Right lobe of liver (tissue), 6 donors: Measurements from ENCODE around the gene KLRC4. TPM values are rescaled to one million over a fixed set of nuclear protein-coding genes. Genes with fewer than 3 reads are reported as not detected.
A peak's percentile ranks its signal among the peaks of the same experiment; 100 is the strongest.
"Not testable (repeated sequence)": the region's sequence is repeated elsewhere in the genome, so short reads cannot be mapped to it uniquely, and the experiment has no call there.

ENCODE experiments used
- ATAC-seq, 4 donors: fragments of 200-7000 bp; cut with Tn5 transposase; one replicate each; pipeline ENCODE4 v1.9.1; 2020; ENCODE audit warnings: mild to moderate bottlenecking in 4 of 4, moderate library complexity in 4 of 4
- DNase-seq, 3 donors: peaks; one replicate each; pipeline ENCODE4 v3.0.0-alpha.2; 2020
- H3K27ac ChIP-seq, 3 donors: fragments of 200-600 bp; one replicate each; pipeline ENCODE4 v1.8.0; 2022
- H3K27me3 ChIP-seq, 2 donors: fragments of 200-600 bp; one replicate each; pipeline ENCODE4 v1.8.0; 2022
- H3K36me3 ChIP-seq, 4 donors: fragments of 200-600 bp; sonication (generic) in 1 of 4; one replicate each; pipeline versions ENCODE4 v1.5.1 to v1.8.0; 2017 to 2022; ENCODE audit warnings: control low read depth in 1 of 4
- H3K4me1 ChIP-seq, 4 donors: fragments of 200-600 bp; sonication (generic) in 1 of 4; one replicate each; pipeline versions ENCODE4 v1.5.1 to v1.8.0; 2017 to 2022; ENCODE audit warnings: control low read depth in 1 of 4
- H3K4me3 ChIP-seq, 3 donors: fragments of 200-600 bp; one replicate each; pipeline ENCODE4 v1.8.0; 2022
- H3K9me3 ChIP-seq, 4 donors: fragments of 200-600 bp; sonication (generic) in 1 of 4; one replicate each; pipeline versions ENCODE4 v1.5.1 to v1.8.0; 2017 to 2022; ENCODE audit warnings: control low read depth in 1 of 4
- CTCF ChIP-seq, 4 donors: fragments of 200-600 bp in 3 of 4; fragments of 450-650 bp in 1 of 4; IDR thresholded peaks; one replicate each; pipeline versions ENCODE4 v1.5.1 to v1.8.0; 2016 to 2022; ENCODE audit warnings: antibody characterized with exemption in 4 of 4, mild to moderate bottlenecking in 2 of 4
- POLR2A ChIP-seq: fragments of 450-650 bp; IDR thresholded peaks from one replicate; pipeline ENCODE4 v1.6.1; 2017; ENCODE audit warnings: antibody characterized with exemption, mild to moderate bottlenecking
- WGBS: methylation state at CpG from one replicate; pipeline ENCODE4 v1.1.6; 2018; ENCODE audit warnings: low coverage, low lambda C conversion rate; ENCODE audit not compliant: insufficient coverage; ENCODE audit errors: missing lambda C conversion rate; 5-methylcytosine and 5-hydroxymethylcytosine counted together
- intact Hi-C, 2 donors: fragments of 100-400 bp; cut with DNase I; formaldehyde crosslinking; loops; one replicate each; pipeline versions ENCODE4 v1.11.2 to v1.14.1; 2022
- total RNA-seq, 6 experiments: library from RNA; depleted of rRNA in 2 of 6; stranded (reverse); fragments of >200 nt in 2 of 6; fragmentation: NEBNext Ultra II Directional in 3 of 6; extraction: Animal tissue kit (Norgen Biotek cat#: 25700) in 3 of 6; gene quantifications; one replicate each; pipeline versions ENCODE4 v1.1.0 to v1.2.4, GENCODE V29; 2016 to 2023
- donor health status: DM: no; HTN: yes; CAD: no.
- donor health status: DM: no; HTN: no; CAD: no.
- donor health status: DM: no; HTN: no; CAD: no.
- donor health status: DM: no; HTN: yes; CAD: no.
- donor health status: DM: no; HTN: yes; CAD: no.

Gene KLRC4
- total RNA-seq, 6 experiments from 2014 or later, result 0.39 TPM; not detected in 5

GRCh38 chr12:10425938-10426337 is 16.4 kb upstream of the KLRC4 start:
- ATAC-seq, H3K4me1 ChIP-seq, intact Hi-C loops, H3K27me3 ChIP-seq, H3K36me3 ChIP-seq, H3K4me3 ChIP-seq, H3K9me3 ChIP-seq, H3K27ac ChIP-seq, DNase-seq: not testable (repeated sequence)
- 74% methylated on average over 6 of the region's 8 CpGs for WGBS

DNA sequence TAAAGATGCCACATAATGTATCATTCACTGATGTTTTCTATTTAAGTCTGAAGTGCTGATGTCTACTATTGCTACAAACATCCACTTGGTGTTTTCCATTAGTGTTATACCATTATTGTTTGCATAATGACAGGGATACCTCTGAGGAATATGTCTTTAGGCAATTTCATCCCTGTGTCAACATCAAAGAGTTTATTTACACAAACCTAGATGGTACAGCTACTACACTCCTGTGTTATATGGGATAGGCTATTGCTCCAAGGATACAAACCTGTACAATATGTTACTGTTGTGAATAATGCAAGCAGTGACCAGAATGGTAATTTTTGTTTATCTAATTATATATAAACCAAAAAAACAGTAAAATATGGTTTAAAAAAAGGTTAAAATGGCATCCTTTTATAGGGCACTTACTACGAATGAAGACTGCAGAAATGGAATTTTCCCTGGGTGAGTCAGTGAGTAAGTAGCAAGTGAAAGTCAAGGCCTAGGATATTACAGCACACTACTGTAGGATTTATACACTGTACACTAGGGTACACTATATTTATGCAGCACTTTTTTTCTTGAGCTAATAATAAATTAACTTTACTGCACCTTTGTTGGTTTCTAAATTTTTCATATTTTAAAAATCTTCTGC is 14.8 kb upstream of the KLRC4 start:
- H3K4me1 ChIP-seq, H3K9me3 ChIP-seq, intact Hi-C loops, H3K27me3 ChIP-seq, H3K27ac ChIP-seq, H3K4me3 ChIP-seq, ATAC-seq, DNase-seq, H3K36me3 ChIP-seq: not testable (repeated sequence)
- 56% methylated on average over 1 of the region's 1 CpG for WGBS

DNA sequence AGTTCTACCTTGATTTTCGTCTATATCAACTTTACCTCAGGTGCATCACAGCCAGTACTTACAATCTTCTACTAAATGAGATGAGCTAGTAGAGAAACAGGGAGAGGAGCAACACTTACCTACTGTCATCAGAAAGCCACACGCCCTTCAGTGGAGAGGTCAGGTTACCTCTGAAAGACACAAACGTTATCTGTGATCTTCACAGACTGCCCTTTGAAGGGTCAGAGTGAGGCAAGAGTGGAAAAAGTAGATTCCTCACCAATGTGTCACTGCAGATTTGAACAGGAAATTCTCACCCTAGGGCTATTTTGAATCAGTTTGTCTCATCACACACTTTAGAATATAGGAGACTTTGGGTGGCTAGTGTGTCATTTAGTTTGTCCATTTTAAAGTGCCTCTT is 12.6 kb upstream of the KLRC4 start:
- H3K36me3 ChIP-seq, H3K9me3 ChIP-seq, H3K27ac ChIP-seq, DNase-seq, H3K4me3 ChIP-seq, H3K4me1 ChIP-seq, intact Hi-C loops, H3K27me3 ChIP-seq: not testable (repeated sequence)
- WGBS, result 0% methylated on average over 1 of the region's 3 CpGs
- ATAC-seq, result peak in 2 of 4 donors; percentile 17 to 80

DNA sequence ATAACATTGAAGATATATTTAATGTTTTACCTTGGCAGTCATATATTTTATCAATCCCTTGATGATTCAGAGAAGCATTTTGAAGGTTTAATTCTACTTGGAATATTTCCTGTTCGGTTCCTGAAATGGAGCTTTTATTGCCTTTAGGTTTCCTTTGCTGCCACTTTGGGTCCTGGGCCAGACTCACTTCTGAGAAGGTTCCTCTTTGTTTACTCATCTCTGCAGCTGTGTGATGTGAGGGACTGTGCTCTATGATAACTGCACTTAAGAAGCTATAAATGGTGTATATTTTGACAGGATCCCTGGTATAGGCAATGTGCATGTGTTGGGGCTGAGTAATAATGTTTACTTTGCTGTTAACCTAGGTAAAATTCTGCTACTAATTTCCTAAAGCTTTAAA is 10.8 kb upstream of the KLRC4 start, which contains the start of gene KLRC3:
Gene KLRC3, minus strand, starts transcription at position 262 of the 400 bp plus-strand sequence. Its CDS starts 45 bp downstream, at position 217.
- H3K4me3 ChIP-seq, H3K27me3 ChIP-seq, H3K36me3 ChIP-seq, intact Hi-C loops, H3K4me1 ChIP-seq, ATAC-seq, DNase-seq, H3K9me3 ChIP-seq, H3K27ac ChIP-seq: not testable (repeated sequence)
- WGBS, result 47% methylated on average over 1 of the region's 1 CpG

GRCh38 chr12:10408842-10409241 is 715 bp downstream of the KLRC4 start:
- Histone ChIP-seq H3K4me3 (no peak overlapping the region), H3K9me3 (no peaks in the 10 kb centered on the region), H3K27me3 (no peaks in the 10 kb centered on the region), H3K27ac (no peak overlapping the region), H3K4me1 (no peaks in the 10 kb centered on the region), H3K36me3 (no peaks in the 10 kb centered on the region)
- no peak for DNase-seq
- WGBS, result 55% methylated on average over 3 of the region's 3 CpGs
- no peak for ATAC-seq
- intact Hi-C loops, result no loop called here
- TF ChIP-seq CTCF (IDR thresholded peaks at IDR 0.05), result no peak
- TF ChIP-seq POLR2A, result no peak

DNA sequence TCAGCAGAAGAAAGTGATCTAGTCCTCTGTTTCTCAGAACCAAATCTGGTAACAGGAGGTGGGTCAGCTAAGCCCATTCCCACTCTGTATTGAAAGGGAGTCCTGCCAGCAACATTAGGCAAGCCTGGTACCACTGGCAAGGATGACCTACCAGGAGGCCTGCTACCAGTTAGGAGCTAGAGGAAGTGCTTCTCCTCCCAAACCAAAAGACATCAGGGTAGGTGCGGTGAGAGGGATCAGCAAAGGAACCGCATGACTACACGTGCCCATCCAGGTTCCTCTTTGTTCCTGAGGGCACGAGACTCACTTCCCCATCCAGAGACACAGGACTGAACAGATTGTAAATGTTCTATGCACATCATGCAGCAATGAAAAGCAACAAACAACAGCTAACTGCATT is 2.8 kb downstream of the KLRC4 start:
- H3K27me3 ChIP-seq, result no peaks in the 10 kb centered on the region
- intact Hi-C loops, result no loop called here
- no peak for ATAC-seq
- H3K27ac ChIP-seq, result no peak overlapping the region
- H3K9me3 ChIP-seq, result no peaks in the 10 kb centered on the region
- 54% methylated on average over 4 of the region's 4 CpGs for WGBS
- H3K4me1 ChIP-seq, result no peaks in the 10 kb centered on the region
- no peak overlapping the region for H3K4me3 ChIP-seq
- no peaks in the 10 kb centered on the region for H3K36me3 ChIP-seq
- DNase-seq, result no peak
- no peak for TF ChIP-seq POLR2A
- no peak for TF ChIP-seq CTCF (IDR thresholded peaks at IDR 0.05)
